NOMO-1 (cell line): ENCODE measurements around the gene SCN2A.
"Not testable (repeated sequence)": the region's sequence is repeated elsewhere in the genome, so short reads cannot be mapped to it uniquely, and the experiment has no call there.

Source experiments
- DNase-seq, 2 experiments: peaks; one replicate each; lab custom pipeline; 2025; ENCODE audit not compliant: unreplicated experiment in 2 of 2; lab: John Stamatoyannopoulos, UW

Gene SCN2A

GRCh38 chr2:165248238-165248637 is 9.0 kb downstream of the SCN2A start:
- no peak for DNase-seq

- no peak for DNase-seq
Measured at GRCh38 chr2:165251366-165251765, 12.2 kb downstream of the SCN2A start.

- DNase-seq = no peak
Measured at GRCh38 chr2:165253178-165253577, 14.0 kb downstream of the SCN2A start.

- no peak for DNase-seq
Measured at GRCh38 chr2:165256618-165257017, 17.4 kb downstream of the SCN2A start.

- DNase-seq = not testable (repeated sequence)
Measured at GRCh38 chr2:165260347-165260746, 21.1 kb downstream of the SCN2A start.

GRCh38 chr2:165268754-165269153 is 29.5 kb downstream of the SCN2A start:
- DNase-seq = no peak

GRCh38 chr2:165273176-165273575 is 34.0 kb downstream of the SCN2A start:
- no peak for DNase-seq

GRCh38 chr2:165274698-165275097 is 35.5 kb downstream of the SCN2A start:
- DNase-seq = no peak

- no peak for DNase-seq
Measured at GRCh38 chr2:165275932-165276331, 36.7 kb downstream of the SCN2A start.

- no peak for DNase-seq
Measured at GRCh38 chr2:165277295-165277694, 38.1 kb downstream of the SCN2A start.

GRCh38 chr2:165277860-165278656 is 38.8 kb downstream of the SCN2A start:
- DNase-seq = no peak

- DNase-seq = no peak
Measured at GRCh38 chr2:165280356-165280755, 41.1 kb downstream of the SCN2A start.

- DNase-seq = no peak
Measured at GRCh38 chr2:165281387-165281786, 42.2 kb downstream of the SCN2A start.

GRCh38 chr2:165283342-165283741 is 44.1 kb downstream of the SCN2A start:
- peak; percentile 50 to 88 for DNase-seq

- no peak for DNase-seq
Measured at GRCh38 chr2:165287094-165287778, 48.0 kb downstream of the SCN2A start.

- no peak for DNase-seq
Measured at GRCh38 chr2:165289069-165289468, 49.9 kb downstream of the SCN2A start.

GRCh38 chr2:165293440-165294420 is 54.5 kb downstream of the SCN2A start:
- peak; percentile 29 to 85 for DNase-seq

GRCh38 chr2:165294912-165295311 is 55.7 kb downstream of the SCN2A start:
- no peak for DNase-seq

GRCh38 chr2:165295643-165296042 is 56.4 kb downstream of the SCN2A start:
- DNase-seq = no peak

GRCh38 chr2:165305391-165306096 is 66.3 kb downstream of the SCN2A start:
- DNase-seq = no peak
